GM12874 (cell line): ENCODE data around the gene OR5H1.

Source experiments
- CTCF ChIP-seq: IDR thresholded peaks from 2 replicates; pipeline ENCODE4 v1.5.1; 2011; ENCODE audit warnings: low read depth, mild to moderate bottlenecking, control low read depth, low read length, moderate library complexity; ENCODE audit not compliant: insufficient read depth

Gene OR5H1

DNA sequence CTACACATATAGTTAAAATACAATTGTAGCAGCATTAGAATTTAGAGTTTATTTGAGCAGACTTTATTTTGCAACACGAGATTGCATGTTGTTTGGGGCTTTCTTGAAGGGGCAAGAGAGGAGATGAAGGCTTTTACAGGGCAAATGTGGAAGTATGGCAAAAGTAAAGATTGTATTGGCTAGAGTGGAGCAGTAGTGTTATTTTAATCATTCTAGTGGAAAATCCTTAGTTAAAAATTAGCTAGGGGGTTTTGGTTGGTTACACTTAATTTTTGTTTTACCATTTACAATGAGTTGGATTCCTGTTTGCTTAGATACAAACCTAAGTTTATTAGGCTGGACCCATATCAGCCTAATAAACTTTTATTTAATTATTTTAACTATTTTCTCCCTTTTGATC is 40.5 kb downstream of the OR5H1 start:
- no peak for TF ChIP-seq CTCF

DNA sequence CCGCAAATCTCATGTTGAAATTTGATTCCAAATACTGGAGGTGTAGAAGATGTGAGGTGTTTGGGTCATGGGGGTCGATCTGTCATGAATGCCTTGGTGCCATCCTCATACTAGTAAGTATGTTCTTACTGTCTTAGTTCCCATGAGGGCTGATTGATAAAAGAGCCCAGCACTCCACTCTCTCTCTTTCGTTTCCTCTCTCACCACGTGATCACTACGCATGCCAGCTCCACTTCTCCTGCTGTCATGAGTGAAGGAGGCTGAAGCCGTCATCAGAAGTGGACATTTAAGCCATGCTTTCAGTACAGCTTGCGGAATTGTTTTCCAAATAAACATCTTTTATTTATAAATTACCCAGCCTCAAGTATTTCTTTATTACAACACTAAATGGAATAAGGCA is 42.1 kb downstream of the OR5H1 start:
- no peak for TF ChIP-seq CTCF

DNA sequence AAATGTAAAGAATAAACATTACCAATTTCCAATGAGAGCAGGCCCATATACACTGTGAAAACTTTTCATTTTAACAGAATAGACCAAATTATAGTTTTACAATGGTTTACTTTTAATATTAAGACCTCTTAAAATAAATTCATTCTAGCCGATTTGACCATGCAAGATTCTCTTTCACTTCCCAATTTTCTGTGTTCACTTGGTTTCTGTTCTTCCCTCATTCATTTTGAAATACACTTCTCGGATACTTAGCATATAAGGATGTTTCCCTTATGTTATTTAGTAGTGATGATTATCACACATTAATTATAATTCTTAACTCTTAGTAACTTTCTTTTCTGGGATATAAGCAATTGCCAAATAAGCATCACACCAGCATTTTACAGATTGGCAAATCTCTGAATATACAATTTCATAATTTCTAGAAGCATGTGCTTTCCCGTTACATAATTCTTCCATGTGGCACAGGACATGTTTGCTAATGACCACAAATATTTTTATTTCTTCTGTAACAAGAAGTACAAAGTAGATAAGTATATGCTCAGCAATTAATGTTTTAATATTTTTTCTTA is 49.9 kb downstream of the OR5H1 start:
- TF ChIP-seq CTCF: no peak

DNA sequence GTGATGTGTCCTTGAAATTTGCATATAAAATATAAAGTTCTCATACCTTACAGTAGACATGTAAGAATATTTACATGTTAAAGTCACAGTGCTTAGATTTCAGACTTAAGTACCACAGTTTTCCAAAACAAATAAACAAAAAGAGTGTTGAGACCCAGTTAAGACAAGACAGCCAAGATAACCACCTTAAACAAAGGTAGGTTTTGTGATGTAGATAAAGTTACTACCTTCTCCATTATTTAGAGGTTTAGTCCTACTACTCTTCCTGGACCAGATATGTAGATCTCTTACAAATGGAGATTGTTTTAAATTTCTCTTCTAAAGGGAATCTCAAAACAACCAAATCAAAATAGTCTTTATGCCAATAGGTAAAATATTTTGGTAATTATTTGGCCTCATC is 51.7 kb downstream of the OR5H1 start:
- no peak for TF ChIP-seq CTCF

- TF ChIP-seq CTCF: no peak
Measured at GRCh38 chr3:98185180-98185579, 54.7 kb downstream of the OR5H1 start.
